COR-L47 (cell line): ENCODE measurements around the gene KRTAP3-2.
A peak's percentile ranks its signal among the peaks of the same experiment; 100 is the strongest.

ENCODE experiments used
- DNase-seq: peaks from one replicate; lab custom pipeline; 2025; lab: John Stamatoyannopoulos, UW

The KRTAP3-2 gene

DNA sequence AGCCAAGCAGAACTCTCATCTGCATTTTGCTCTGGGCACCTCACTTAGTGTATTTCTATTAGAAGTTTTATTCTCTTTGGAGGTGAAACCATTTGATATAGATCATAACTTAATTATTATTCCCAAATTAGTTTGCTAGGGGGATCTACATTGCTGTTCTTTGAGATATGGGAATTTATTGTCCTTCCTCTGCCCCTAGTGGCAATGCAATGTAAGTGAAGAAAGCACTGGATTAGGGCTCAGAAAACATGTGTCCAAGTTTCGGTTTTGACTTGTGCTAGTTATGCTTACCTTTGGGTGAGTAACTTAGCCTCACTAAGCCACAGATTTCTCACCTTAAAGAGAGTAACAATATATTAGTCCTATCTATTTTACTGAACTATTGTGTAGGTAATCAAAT lies 35.9 kb downstream of the KRTAP3-2 start:
- DNase-seq = no peak

DNA sequence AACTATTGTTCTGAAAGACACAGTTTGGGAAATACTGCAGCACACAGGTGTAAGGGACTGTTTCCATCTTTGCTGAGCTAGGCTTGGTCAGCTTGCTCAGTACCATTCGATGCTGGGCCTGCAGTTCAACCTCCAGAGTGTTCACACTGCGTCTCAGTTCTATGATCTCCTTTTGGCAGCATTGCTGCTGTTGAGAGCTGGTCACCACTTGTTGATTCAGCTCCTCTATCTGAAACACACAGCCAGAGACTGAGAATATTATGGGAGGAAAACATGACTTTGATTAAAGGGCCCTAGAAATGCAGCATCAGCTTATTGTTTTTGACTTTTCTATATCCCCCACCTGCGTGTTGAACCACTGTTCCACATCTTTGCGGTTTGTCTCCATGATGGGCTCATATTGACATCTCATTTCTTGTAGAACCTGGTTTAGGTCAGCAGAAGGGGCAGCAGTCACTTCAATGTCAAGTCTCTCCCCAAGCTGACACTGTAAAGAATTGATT lies 37.6 kb downstream of the KRTAP3-2 start:
- no peak for DNase-seq

DNA sequence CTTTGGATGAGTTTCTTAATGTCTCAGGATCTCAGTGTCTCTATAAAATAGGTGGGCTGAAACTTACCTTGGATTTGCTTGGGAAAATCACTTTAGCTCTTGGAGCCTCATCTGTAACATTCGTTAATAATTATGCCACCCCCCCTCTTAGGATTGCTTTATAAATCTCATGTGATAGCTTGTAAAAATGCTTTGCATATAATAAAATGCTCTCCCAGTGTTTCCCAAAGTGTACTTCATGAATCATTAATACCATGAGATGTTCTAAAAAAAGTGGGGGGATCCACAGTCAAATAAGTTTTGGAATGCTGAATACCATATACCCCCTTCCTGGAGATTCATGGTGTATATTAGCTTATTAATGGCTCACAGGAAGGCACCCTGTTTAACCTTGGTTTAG lies 38.1 kb downstream of the KRTAP3-2 start:
- no peak for DNase-seq

DNA sequence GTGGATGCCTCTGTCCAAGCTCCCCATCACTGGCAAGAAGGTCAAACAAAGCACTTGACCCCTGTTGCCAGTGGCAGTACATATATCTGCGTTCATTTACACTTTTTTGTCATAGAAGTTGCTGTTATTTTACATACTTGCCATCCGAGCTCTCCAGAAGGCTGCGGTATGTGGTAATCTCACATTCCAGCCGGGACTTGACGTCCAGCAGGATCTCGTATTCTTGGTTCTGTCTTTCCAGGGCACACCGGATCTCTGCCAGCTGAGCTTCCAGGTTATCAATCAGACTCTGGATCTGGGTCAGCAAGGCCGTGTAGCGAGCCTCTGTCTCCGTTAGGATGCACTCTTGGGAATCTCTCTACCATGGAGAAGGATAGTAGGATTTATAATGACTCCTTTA lies 39.6 kb downstream of the KRTAP3-2 start:
- no peak for DNase-seq

DNA sequence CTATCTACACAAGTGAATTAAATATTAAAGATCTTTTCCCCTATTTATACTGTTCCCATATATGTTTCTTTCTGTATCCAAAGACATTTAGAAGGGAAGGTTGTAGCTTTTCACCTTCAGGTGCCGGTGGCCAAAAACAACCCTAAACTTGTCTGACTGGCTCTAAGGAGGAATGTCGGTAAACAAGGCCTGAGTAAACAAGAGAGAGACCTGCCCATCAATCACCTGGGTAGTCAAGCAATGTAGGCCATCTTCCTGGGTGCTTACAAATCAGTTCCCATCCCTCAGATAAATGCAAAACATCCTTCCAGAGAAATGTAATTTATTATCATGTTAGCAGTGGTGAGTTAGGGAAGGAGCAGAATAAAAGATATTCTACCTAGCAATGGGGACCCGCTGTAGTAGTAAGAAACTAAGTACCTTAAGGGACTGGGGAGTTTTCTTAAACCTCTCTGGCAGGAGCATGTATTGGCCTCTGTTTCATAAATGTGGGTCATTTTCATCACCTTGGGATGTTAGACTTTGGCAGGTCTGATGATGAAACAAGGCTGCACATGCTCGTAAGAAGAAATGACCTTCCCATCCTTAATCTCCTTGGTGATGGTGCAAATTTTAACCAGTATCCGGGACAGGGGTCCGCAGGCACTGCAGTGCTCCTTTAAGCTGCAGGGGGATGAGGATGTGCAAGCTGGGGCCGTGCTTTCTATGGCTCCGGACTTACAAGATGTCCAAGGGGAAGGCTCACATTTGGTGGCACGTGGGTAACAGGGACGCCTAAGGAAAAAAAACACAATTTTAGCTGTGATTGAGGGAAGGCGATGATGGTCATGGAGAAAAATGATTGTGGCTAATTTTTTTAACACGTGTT lies 41.4 kb downstream of the KRTAP3-2 start:
- DNase-seq = no peak

DNA sequence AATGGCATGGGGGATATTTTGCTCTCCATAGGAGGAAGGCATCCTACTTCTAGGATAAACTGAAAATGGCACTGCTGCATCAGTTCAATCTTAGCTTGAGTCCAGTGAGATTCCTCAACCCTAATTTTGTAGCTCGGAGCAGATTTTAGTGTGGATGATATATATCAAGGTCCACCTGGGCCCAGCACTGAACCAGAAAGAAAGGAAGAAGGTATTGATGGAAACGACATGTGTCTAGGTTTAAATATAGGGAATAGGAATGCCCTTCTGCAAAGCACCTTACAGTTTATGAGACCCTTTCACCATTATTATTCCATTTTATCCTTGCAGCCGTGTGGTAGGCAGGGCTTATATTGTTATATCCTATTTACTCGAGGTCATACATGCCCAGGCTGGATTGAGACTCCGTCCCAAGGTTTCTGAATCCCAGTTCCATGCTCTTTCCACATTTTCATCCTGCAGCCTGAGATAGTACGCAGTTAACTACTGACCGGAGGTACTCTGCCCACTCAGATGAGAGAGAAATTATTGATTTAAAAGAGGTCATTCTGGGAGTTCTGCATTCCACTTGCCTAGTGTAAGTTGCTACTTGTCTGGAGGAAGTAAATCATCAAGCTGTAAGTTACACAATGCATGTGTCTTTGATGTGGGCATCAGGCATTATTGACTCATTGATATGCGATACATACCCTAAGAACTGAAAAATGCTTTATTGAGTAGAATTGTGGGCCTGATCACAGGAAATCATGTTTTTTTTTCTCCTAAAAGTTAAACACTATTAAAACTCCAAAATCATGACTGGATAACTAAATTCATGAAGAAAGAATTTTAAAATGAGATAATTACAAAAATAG lies 43.1 kb downstream of the KRTAP3-2 start:
- no peak for DNase-seq

DNA sequence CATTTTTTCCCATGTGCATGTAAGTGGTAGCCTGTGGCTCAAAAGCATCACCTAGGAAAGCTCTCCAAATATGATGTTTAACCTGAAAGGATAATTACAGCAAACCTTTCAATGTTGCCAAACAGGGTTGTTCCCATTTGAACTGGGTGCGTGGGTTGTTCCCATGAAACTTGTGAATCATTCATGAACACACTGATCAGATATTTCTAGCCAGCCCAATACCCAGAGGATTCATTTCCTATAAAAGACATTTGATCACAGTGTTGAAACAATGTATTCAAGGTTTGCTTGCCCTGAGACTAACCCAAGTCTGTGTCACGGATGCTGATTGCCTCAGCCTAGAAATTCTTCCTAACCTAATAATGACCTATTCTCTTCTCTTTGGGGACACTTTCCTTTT lies 45.8 kb downstream of the KRTAP3-2 start:
- no peak for DNase-seq

DNA sequence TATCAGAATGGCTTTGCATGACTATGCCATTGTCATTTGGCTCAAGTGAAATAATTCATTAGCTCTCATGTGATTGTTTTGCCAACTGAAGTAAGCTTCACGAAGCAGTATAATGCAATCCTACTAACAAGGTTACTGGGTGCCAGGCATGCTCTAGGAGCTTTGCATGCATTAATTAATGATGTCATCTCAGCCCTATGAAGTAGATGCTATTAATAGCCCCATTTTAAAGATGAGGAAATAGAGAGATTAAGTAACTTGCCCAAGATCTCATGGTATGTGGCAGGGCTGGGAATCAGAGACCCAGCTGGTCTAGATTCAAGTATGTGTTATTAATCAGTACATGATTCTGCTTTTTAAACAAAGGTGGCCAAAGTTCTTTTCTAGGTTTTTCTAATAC lies 47.0 kb downstream of the KRTAP3-2 start:
- no peak for DNase-seq

DNA sequence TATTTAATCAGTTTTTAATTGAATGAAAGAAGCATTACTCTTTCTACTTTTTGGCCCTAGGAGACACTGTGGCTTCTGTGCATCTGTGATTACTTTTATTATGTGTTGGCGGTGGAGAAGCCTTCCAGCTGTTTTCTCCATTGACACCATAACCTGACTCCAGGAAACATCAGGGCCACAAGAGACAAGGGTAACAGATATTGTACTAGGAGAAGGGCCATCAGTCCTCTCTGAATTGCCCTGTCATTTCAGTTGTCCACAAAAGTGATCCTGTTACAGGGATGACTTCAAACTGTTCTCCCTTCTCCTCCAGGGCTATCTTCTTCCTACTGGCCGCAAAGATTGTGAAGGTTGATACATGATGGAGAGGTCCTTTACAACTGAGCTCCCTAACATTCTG lies 47.6 kb downstream of the KRTAP3-2 start:
- DNase-seq = no peak

DNA sequence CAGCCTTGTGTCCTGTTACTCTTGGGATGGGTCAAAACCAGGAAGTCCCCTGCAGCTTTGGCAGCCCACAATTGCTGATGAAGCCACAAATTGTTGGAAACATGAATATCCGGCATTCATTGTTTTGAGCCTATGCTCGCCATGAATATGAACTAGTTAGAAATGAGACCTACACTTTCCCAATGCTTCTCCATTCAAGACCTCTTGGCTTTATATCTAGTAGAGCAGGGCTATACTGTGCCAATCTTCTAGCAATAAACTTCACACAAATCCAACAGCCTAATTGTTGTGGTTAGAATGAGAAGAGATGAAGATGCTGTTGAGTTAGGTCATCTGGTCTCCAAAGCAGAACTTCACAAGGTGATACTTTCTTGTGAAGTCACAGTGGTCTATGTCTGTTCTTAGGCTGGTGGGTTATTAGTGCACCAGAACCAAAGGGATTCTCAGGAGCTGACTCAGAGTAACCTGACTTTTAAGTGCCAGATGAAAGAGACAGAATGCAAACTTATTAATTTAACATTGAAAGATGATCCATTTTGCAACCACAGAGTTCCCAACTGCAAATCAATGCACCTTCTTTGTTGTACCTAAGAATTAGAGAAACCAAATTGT lies 48.6 kb downstream of the KRTAP3-2 start:
- no peak for DNase-seq

DNA sequence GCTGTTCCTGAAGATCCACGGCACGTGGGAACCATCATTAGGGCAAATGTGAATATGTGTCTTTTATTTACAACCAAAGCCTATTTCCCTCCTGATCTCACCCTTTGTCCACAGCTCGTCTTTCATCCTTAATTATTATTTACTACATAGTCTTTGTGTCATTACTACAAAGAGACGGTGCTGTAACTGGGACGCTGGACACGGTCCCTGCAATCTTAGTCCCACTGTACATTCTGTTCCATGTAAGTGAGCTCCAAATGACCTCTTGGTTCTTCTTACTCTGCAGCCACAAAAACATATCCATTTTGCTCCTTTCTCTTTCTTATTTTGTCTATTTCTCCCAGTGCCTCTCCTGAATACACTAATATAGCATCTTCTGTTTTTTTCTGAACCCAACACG lies 49.5 kb downstream of the KRTAP3-2 start:
- DNase-seq = peak; percentile 74

DNA sequence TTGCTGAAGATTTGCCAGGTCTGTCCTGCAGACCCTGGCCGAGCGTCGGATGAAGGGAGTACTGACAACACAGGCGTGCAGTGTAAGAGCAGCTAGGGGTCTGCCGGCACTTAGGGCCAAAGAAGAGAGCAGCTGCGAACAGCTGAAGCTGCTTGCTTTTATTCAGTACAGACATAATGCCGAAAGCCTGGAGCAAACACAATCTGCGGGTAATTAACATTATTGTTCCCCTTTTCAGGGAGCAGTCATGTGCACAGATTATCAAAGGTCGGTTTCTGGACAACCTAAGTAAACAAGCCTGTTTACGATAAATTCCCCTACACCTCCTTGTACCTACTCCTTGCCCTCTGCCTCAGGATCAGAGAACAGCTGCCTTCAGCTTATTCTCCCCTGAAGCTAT lies 50.3 kb downstream of the KRTAP3-2 start:
- peak; percentile 40 for DNase-seq
